ENCODE results near the gene DCD.

DCD gene

GRCh38 chr12:54689984-54690383 lies 41.8 kb upstream of the DCD start:
- no peak overlapping the region for H3K9ac ChIP-seq (ENCODE audit: low read length)
- H3K4me2 ChIP-seq (ENCODE audit: low read length): no peak overlapping the region
- no peak for TF ChIP-seq EZH2 (IDR thresholded peaks at IDR 0.05; ENCODE audit: borderline replicate concordance, low read length)
- TF ChIP-seq, protein P1, sequence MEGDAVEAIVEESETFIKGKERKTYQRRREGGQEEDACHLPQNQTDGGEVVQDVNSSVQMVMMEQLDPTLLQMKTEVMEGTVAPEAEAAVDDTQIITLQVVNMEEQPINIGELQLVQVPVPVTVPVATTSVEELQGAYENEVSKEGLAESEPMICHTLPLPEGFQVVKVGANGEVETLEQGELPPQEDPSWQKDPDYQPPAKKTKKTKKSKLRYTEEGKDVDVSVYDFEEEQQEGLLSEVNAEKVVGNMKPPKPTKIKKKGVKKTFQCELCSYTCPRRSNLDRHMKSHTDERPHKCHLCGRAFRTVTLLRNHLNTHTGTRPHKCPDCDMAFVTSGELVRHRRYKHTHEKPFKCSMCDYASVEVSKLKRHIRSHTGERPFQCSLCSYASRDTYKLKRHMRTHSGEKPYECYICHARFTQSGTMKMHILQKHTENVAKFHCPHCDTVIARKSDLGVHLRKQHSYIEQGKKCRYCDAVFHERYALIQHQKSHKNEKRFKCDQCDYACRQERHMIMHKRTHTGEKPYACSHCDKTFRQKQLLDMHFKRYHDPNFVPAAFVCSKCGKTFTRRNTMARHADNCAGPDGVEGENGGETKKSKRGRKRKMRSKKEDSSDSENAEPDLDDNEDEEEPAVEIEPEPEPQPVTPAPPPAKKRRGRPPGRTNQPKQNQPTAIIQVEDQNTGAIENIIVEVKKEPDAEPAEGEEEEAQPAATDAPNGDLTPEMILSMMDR (IDR thresholded peaks at IDR 0.05; ENCODE audit: low read length): no peak
- no peaks in the 10 kb centered on the region for H3K36me3 ChIP-seq (ENCODE audit: insufficient read depth, low read length)
- no peaks in the 10 kb centered on the region for H3K9me3 ChIP-seq (ENCODE audit: low read length)
- no peaks in the 10 kb centered on the region for H3K79me2 ChIP-seq (ENCODE audit: insufficient read depth, low read length)
- no peaks in the 10 kb centered on the region; the same call in 1 of the 2 replicates for H3K27me3 ChIP-seq (ENCODE audit: insufficient read depth, low read length)
- H4K20me1 ChIP-seq (ENCODE audit: insufficient read depth, low read length): no peaks in the 10 kb centered on the region
- no peaks in the 10 kb centered on the region for H3K4me1 ChIP-seq (ENCODE audit: insufficient read depth, low read length, severe bottlenecking)
- no peaks in the 10 kb centered on the region for H3K9me2 ChIP-seq (ENCODE audit: low read depth, low read length)
- H3F3A ChIP-seq (ENCODE audit: insufficient read depth, low read length): no peaks in the 10 kb centered on the region
- no peak overlapping the region for H2AFZ ChIP-seq (ENCODE audit: low read length)
- H3K27ac ChIP-seq (ENCODE audit: low read depth, low read length, poor library complexity, severe bottlenecking): no peak overlapping the region
- H3K4me3 ChIP-seq (ENCODE audit: low read depth, low read length, poor library complexity, severe bottlenecking): no peak overlapping the region

DNA sequence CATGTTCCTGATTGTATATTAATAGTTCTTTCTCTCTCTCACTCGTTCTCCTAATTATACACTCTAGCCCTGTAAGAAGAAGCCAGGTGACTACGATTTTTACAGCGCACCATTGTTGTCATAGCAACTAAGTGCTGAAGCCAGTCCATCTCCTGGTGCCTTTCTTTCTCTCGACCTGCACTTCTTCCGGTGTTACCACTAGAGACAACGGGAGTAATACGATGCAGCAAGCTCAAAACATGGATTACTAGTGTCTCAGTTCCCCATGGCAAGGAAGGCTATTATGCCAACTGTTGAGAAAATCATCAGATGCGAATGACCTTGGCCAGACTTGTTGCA lies 40.8 kb upstream of the DCD start:
- TF ChIP-seq, protein P1 (IDR thresholded peaks at IDR 0.05; ENCODE audit: low read length): no peak
- TF ChIP-seq EZH2 (IDR thresholded peaks at IDR 0.05; ENCODE audit: borderline replicate concordance, low read length): no peak

DNA sequence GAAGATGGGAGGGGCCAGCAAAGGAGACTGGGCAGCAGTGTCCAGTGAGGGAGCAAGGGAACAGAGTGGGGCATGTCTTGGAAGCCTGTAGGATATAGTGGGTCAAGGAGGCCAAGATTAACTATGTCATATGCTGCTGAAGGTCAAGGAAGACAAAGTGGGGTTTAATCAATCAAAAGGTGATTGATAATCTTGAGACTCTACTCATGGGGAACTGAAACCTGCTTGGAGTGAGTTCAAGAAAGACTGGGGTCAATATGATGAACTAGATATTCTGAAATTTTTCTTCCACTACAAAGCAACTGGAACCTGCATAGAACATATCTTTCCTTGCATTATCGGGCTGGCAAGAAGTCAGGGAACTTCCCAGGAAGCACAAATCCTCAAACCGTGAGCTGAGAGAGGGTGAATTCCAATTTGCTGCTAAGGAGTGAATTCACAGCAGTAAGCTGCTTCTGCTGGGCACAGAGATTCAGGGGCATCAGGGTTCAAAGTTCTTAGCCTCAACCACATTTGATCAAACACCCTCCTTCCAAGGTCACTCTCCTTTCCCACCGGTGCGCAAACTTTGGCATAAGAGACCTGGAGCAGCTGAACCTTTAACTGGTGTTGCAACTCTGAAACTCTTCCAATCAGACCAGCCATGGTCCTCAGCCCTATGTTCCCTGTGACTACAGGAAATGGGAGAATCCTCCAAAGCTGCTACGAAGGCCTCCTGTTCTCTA lies 40.3 kb upstream of the DCD start:
- H3K27me3 ChIP-seq (ENCODE audit: insufficient read depth, low read length): no peaks in the 10 kb centered on the region; the same call in 1 of the 2 replicates

More for the DNA sequence above, 40.8 kb upstream of the DCD start:
- Histone ChIP-seq H3K4me1 (ENCODE audit: insufficient read depth, low read length, severe bottlenecking) (no peaks in the 10 kb centered on the region), H3K4me3 (ENCODE audit: low read depth, low read length, poor library complexity, severe bottlenecking) (no peak overlapping the region), H4K20me1 (ENCODE audit: insufficient read depth, low read length) (no peaks in the 10 kb centered on the region), H2AFZ (ENCODE audit: low read length) (no peak overlapping the region), H3K9me3 (ENCODE audit: low read length) (no peaks in the 10 kb centered on the region), H3K9me2 (ENCODE audit: low read depth, low read length) (no peaks in the 10 kb centered on the region), H3K27ac (ENCODE audit: low read depth, low read length, poor library complexity, severe bottlenecking) (no peak overlapping the region), H3F3A (ENCODE audit: insufficient read depth, low read length) (no peaks in the 10 kb centered on the region), H3K9ac (ENCODE audit: low read length) (no peak overlapping the region), H3K27me3 (ENCODE audit: insufficient read depth, low read length) (no peaks in the 10 kb centered on the region; the same call in 1 of the 2 replicates), H3K4me2 (ENCODE audit: low read length) (no peak overlapping the region), H3K36me3 (ENCODE audit: insufficient read depth, low read length) (no peaks in the 10 kb centered on the region), H3K79me2 (ENCODE audit: insufficient read depth, low read length) (no peaks in the 10 kb centered on the region)

More for the DNA sequence above, 40.3 kb upstream of the DCD start:
- no peak overlapping the region for H3K9ac ChIP-seq (ENCODE audit: low read length)
- H3K9me3 ChIP-seq (ENCODE audit: low read length): no peaks in the 10 kb centered on the region
- no peaks in the 10 kb centered on the region for H4K20me1 ChIP-seq (ENCODE audit: insufficient read depth, low read length)
- no peaks in the 10 kb centered on the region for H3K36me3 ChIP-seq (ENCODE audit: insufficient read depth, low read length)
- no peak overlapping the region for H3K4me2 ChIP-seq (ENCODE audit: low read length)
- no peak overlapping the region for H2AFZ ChIP-seq (ENCODE audit: low read length)
- H3K4me3 ChIP-seq (ENCODE audit: low read depth, low read length, poor library complexity, severe bottlenecking): no peak overlapping the region
- H3K9me2 ChIP-seq (ENCODE audit: low read depth, low read length): no peaks in the 10 kb centered on the region
- no peak overlapping the region for H3K27ac ChIP-seq (ENCODE audit: low read depth, low read length, poor library complexity, severe bottlenecking)
- no peak for TF ChIP-seq EZH2 (IDR thresholded peaks at IDR 0.05; ENCODE audit: borderline replicate concordance, low read length)
- TF ChIP-seq, protein P1 (IDR thresholded peaks at IDR 0.05; ENCODE audit: low read length): no peak
- H3K4me1 ChIP-seq (ENCODE audit: insufficient read depth, low read length, severe bottlenecking): no peaks in the 10 kb centered on the region
- H3F3A ChIP-seq (ENCODE audit: insufficient read depth, low read length): no peaks in the 10 kb centered on the region
- no peaks in the 10 kb centered on the region for H3K79me2 ChIP-seq (ENCODE audit: insufficient read depth, low read length)

Measured in OCI-LY1 (cell line).